Activated CD4-positive, alpha-beta memory T cell treated with anti-CD3 and anti-CD28 coated beads for 36 hours (primary cell): ENCODE data around the gene RPTOR. TPM values are rescaled to one million over a fixed set of nuclear protein-coding genes. Genes with fewer than 3 reads are reported as not detected.
"Not testable (repeated sequence)": the region's sequence is repeated elsewhere in the genome, so short reads cannot be mapped to it uniquely, and the experiment has no call there.

Experiments
- CTCF ChIA-PET: fragments of 350-600 bp; sonication (Branson Sonifier 250); formaldehyde crosslinking; loops from one replicate; lab custom pipeline; 2021; ENCODE audit warnings: antibody characterized with exemption, inconsistent platforms; lab: Charles Lee
- POLR2A ChIA-PET: fragments of 350-600 bp; sonication (Branson Sonifier 250); formaldehyde crosslinking; loops from one replicate; lab custom pipeline; 2021; ENCODE audit warnings: antibody characterized with exemption; lab: Charles Lee
- DNase-seq: peaks from one replicate; pipeline ENCODE4 v3.0.0-alpha.2; 2020
- H3K27ac Mint-ChIP-seq: one replicate; pipeline ENCODE4 v1.8.0; 2021; ENCODE audit warnings: mixed read lengths
- H3K27me3 Mint-ChIP-seq: one replicate; pipeline ENCODE4 v1.8.0; 2021; ENCODE audit warnings: mixed read lengths
- H3K36me3 Mint-ChIP-seq: one replicate; pipeline ENCODE4 v1.8.0; 2021; ENCODE audit warnings: mixed read lengths
- H3K4me1 Mint-ChIP-seq: one replicate; pipeline ENCODE4 v1.8.0; 2021; ENCODE audit warnings: low read depth, mixed read lengths
- H3K4me3 Mint-ChIP-seq: one replicate; pipeline ENCODE4 v1.8.0; 2021; ENCODE audit warnings: mild to moderate bottlenecking, mixed read lengths
- H3K9me3 Mint-ChIP-seq: one replicate; pipeline ENCODE4 v1.8.0; 2021; ENCODE audit warnings: mixed read lengths
- intact Hi-C: fragments of 100-400 bp; cut with micrococcal nuclease; formaldehyde crosslinking; loops from one replicate; pipeline ENCODE4 v1.15.1; 2023
- total RNA-seq, 2 experiments: library from RNA; stranded (reverse); gene quantifications; one replicate each; pipeline ENCODE4 v1.2.3, GENCODE V29; 2021

RPTOR gene
- total RNA-seq, 2 experiments from 2014 or later: 41.5 to 47.9 TPM

DNA sequence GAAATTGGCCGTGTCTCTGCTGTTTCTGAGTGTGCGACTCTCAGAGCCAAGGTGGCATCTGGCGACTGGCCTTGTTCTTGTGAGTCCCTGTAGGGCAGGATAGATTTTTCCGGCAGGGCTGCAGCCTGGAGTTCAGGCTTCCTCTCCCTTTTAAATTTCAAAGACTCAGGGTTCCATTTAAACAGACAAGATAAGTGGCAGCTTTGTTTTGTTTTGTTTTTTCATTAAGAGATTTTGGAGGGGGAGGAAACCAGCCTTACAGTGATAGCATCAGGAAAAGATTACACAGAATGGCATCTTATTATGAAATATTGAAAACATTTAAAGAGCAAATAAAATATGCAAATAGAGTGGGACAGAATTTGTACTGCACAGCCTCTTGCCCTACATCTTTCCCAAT lies 151.3 kb downstream of the RPTOR start:
- Mint-ChIP-seq H3K27me3 (no peaks in the 10 kb centered on the region), H3K4me3 (no peak overlapping the region), H3K27ac (no peak overlapping the region), H3K36me3 (peaks cover 3% of the 10 kb centered on the region), H3K9me3 (peaks cover 4% of the 10 kb centered on the region), H3K4me1 (peaks cover 27% of the 10 kb centered on the region)
- ChIA-PET CTCF (no interaction called here), POLR2A (interaction anchor here (1.5 kb wide), 1 partner anchor 8 kb away, joined by 3 read pairs; no protein-coding TSS in a partner anchor)
- intact Hi-C loops: no loop called here
- DNase-seq: no peak

GRCh38 chr17:80696456-80696855 lies 151.8 kb downstream of the RPTOR start:
- H3K4me1 Mint-ChIP-seq: peaks cover 25% of the 10 kb centered on the region
- DNase-seq: no peak
- H3K27ac Mint-ChIP-seq: no peak overlapping the region
- peaks cover 3% of the 10 kb centered on the region for H3K36me3 Mint-ChIP-seq
- peaks cover 4% of the 10 kb centered on the region for H3K9me3 Mint-ChIP-seq
- CTCF ChIA-PET: no interaction called here
- H3K27me3 Mint-ChIP-seq: no peaks in the 10 kb centered on the region
- no peak overlapping the region for H3K4me3 Mint-ChIP-seq
- POLR2A ChIA-PET: no interaction called here
- intact Hi-C loops: no loop called here

DNA sequence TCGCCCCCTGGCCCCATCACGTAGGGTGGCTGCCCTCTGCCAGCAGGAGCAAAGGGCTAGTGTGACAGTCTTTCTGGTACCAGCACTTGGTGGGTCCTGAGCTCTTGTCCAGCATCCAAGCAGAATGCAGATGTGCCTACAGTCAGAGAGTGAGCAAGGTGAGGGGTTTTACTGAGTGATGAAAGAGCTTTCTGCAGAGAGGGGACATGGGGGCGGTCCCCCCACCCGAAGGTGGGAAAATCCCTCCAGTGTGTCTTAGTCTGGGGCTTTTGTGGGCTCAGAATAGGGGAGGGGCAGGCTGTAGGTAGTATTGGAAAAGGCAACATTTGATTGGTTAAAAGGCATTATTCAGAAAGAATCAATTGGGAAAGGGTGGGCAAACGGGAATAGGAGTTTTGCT lies 152.3 kb downstream of the RPTOR start:
- ChIA-PET POLR2A (no interaction called here), CTCF (no interaction called here)
- peaks cover 4% of the 10 kb centered on the region for H3K9me3 Mint-ChIP-seq
- no peak for DNase-seq
- no peak overlapping the region for H3K4me3 Mint-ChIP-seq
- peaks cover 3% of the 10 kb centered on the region for H3K36me3 Mint-ChIP-seq
- H3K27ac Mint-ChIP-seq: no peak overlapping the region
- intact Hi-C loops: no loop called here
- H3K27me3 Mint-ChIP-seq: no peaks in the 10 kb centered on the region
- H3K4me1 Mint-ChIP-seq: peaks cover 25% of the 10 kb centered on the region

DNA sequence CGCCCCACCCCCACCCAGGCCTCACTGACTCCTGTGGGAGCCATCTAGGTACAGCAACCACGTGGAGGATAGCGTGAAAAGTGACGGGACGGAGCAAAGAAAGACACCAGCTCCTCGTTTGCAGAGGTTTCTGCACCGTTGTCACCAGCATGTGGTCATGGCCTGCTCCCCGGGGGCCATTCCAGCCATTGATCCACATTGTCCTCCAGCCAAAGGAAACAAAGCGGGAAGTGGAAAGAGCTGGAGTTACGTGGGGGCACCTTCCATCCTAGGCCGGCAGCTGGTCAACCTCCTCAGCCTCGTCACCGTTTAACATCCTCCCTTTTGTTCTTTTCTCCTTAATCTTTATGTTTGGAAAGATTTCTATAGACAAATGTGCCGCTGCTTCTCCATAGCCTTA lies 153.7 kb downstream of the RPTOR start:
- ChIA-PET CTCF (no interaction called here), POLR2A (no interaction called here)
- H3K9me3 Mint-ChIP-seq: peaks cover 4% of the 10 kb centered on the region
- DNase-seq: no peak
- H3K36me3 Mint-ChIP-seq: peaks cover 3% of the 10 kb centered on the region
- H3K27ac Mint-ChIP-seq: no peak overlapping the region
- H3K4me1 Mint-ChIP-seq: peaks cover 37% of the 10 kb centered on the region
- intact Hi-C loops: no loop called here
- H3K27me3 Mint-ChIP-seq: no peaks in the 10 kb centered on the region
- no peak overlapping the region for H3K4me3 Mint-ChIP-seq

DNA sequence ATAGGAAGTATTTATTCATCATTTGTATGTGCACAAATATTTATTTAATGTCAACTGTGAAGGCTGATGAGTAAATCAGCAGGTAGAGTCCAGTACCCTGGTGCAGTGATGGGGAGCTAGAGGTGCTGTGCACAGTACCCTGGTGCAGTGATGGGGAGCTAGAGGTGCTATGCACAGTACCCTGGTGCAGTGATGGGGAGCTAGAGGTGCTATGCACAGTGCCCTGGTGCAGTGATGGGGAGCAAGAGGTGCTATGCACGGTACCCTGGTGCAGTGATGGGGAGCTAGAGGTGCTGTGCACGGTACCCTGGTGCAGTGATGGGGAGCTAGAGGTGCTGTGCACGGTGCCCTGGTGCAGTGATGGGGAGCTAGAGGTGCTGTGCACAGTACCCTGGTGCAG lies 154.6 kb downstream of the RPTOR start:
- H3K4me3 Mint-ChIP-seq, H3K36me3 Mint-ChIP-seq, POLR2A ChIA-PET, CTCF ChIA-PET, H3K9me3 Mint-ChIP-seq, intact Hi-C loops, H3K27me3 Mint-ChIP-seq, DNase-seq, H3K27ac Mint-ChIP-seq: not testable (repeated sequence)
- peaks cover 46% of the 10 kb centered on the region for H3K4me1 Mint-ChIP-seq

DNA sequence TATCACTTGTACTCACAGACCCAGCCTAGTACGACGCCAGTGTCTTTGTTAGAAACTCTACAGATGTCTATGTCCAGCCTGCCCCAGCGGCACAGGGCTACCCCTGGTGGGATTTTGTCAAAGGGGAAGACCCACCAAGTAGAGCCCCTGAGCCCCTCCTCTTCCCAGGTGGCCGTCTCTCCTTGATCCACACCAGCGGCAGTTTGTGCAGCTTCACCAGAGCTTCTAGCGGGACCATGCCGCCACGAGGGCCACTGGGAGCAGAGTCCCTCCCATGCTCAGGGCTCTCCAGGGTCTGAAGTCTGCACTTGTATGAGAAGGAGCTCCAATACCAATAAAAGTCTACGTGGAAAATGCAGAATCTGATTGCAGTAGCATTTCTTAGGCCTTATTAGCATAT lies 157.1 kb downstream of the RPTOR start:
- Mint-ChIP-seq H3K36me3 (peaks cover 3% of the 10 kb centered on the region), H3K27me3 (no peaks in the 10 kb centered on the region), H3K4me3 (no peak overlapping the region), H3K27ac (no peak overlapping the region), H3K4me1 (peaks cover 52% of the 10 kb centered on the region), H3K9me3 (peaks cover 4% of the 10 kb centered on the region)
- DNase-seq: no peak
- POLR2A ChIA-PET: no interaction called here
- intact Hi-C loops: no loop called here
- CTCF ChIA-PET: interaction anchor here (0.6 kb wide), 1 partner anchor 141 kb away, joined by 3 read pairs; no protein-coding TSS in a partner anchor

DNA sequence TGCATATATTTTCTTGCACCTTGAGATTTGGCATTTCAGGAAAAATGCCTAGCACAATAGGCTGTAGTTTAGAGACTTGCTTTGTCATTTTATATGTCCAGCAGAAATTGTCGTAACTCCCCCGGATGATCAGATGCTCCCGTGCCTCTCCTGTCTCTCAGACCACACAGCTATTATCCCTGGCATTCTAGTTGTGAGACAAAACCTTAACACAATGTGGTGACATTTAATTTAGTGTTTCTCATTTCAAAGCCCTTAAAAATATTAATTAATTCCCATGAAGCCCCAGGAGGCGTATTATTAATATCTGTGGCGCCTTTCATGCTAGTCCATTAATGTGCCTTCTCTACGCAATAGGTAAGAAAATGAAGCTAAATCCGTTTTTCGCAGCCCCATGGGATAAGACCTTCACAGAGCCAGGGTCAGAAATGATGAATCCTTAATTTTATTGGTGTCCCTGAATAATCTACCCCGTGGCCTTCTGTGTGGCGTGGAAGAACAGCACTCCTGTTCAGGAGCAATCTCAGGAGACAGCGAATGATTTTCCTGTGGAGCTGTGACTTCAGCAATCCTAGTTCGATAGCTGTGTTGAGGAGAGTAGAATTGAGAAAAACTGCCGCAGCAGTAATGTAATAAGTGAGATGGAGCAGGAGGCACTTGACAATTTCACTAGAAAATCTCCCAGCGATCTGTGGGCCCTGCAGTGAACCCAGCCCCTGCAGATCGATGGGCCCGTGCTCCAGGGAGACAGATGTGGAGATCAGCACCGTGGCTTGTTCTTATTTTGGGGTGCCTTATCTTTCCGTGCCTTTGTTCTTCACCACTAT lies 157.9 kb downstream of the RPTOR start:
- ChIA-PET CTCF (interaction anchor here (0.6 to 1.2 kb wide), 2 partner anchors 53 to 140 kb away, joined by 3 to 4 read pairs; no protein-coding TSS in a partner anchor), POLR2A (no interaction called here)
- Mint-ChIP-seq H3K4me1 (peaks cover 55% of the 10 kb centered on the region), H3K27ac (peak overlapping the region; percentile 78), H3K27me3 (no peaks in the 10 kb centered on the region), H3K9me3 (peaks cover 4% of the 10 kb centered on the region), H3K4me3 (no peak overlapping the region), H3K36me3 (peaks cover 3% of the 10 kb centered on the region)
- intact Hi-C loops: no loop called here
- no peak for DNase-seq

- intact Hi-C loops: no loop called here
- Mint-ChIP-seq H3K9me3 (peaks cover 4% of the 10 kb centered on the region), H3K36me3 (peaks cover 7% of the 10 kb centered on the region), H3K27ac (peak overlapping the region; percentile 78), H3K4me3 (no peak overlapping the region), H3K4me1 (peaks cover 59% of the 10 kb centered on the region), H3K27me3 (no peaks in the 10 kb centered on the region)
- ChIA-PET POLR2A (no interaction called here), CTCF (interaction anchor here (1.2 kb wide), 1 partner anchor 53 kb away, joined by 4 read pairs; no protein-coding TSS in a partner anchor)
- peak; percentile 35 for DNase-seq
These were observed 158.5 kb downstream of the RPTOR start for GRCh38 chr17:80703142-80703478.

GRCh38 chr17:80704381-80704819 lies 159.8 kb downstream of the RPTOR start:
- Mint-ChIP-seq H3K36me3 (peaks cover 12% of the 10 kb centered on the region), H3K27me3 (no peaks in the 10 kb centered on the region), H3K27ac (no peak overlapping the region), H3K9me3 (peaks cover 4% of the 10 kb centered on the region), H3K4me1 (peaks cover 66% of the 10 kb centered on the region), H3K4me3 (no peak overlapping the region)
- DNase-seq: no peak
- intact Hi-C loops: no loop called here
- CTCF ChIA-PET: no interaction called here
- POLR2A ChIA-PET: interaction anchor here (0.6 to 0.7 kb wide), 2 partner anchors 9 to 237 kb away, joined by 3 read pairs; no protein-coding TSS in a partner anchor

- Mint-ChIP-seq H3K36me3 (peaks cover 16% of the 10 kb centered on the region), H3K4me1 (peaks cover 69% of the 10 kb centered on the region), H3K4me3 (no peak overlapping the region), H3K9me3 (peaks cover 2% of the 10 kb centered on the region), H3K27me3 (no peaks in the 10 kb centered on the region), H3K27ac (no peak overlapping the region)
- DNase-seq: no peak
- ChIA-PET CTCF (no interaction called here), POLR2A (no interaction called here)
- intact Hi-C loops: no loop called here
These were observed 160.3 kb downstream of the RPTOR start for GRCh38 chr17:80704894-80705293.

GRCh38 chr17:80705988-80706387 lies 161.3 kb downstream of the RPTOR start:
- intact Hi-C loops: no loop called here
- no peaks in the 10 kb centered on the region for H3K27me3 Mint-ChIP-seq
- H3K4me3 Mint-ChIP-seq: no peak overlapping the region
- H3K4me1 Mint-ChIP-seq: peaks cover 67% of the 10 kb centered on the region
- H3K9me3 Mint-ChIP-seq: no peaks in the 10 kb centered on the region
- no peak for DNase-seq
- H3K36me3 Mint-ChIP-seq: peaks cover 13% of the 10 kb centered on the region
- ChIA-PET POLR2A (no interaction called here), CTCF (no interaction called here)
- H3K27ac Mint-ChIP-seq: peak overlapping the region; percentile 33

- H3K36me3 Mint-ChIP-seq: peaks cover 13% of the 10 kb centered on the region
- intact Hi-C loops: no loop called here
- no peak overlapping the region for H3K4me3 Mint-ChIP-seq
- no peak for DNase-seq
- H3K27ac Mint-ChIP-seq: no peak overlapping the region
- H3K27me3 Mint-ChIP-seq: no peaks in the 10 kb centered on the region
- peaks cover 70% of the 10 kb centered on the region for H3K4me1 Mint-ChIP-seq
- ChIA-PET CTCF (no interaction called here), POLR2A (interaction anchor here (0.6 to 0.7 kb wide), 2 partner anchors 11 to 74 kb away, joined by 3 read pairs; no protein-coding TSS in a partner anchor)
- no peaks in the 10 kb centered on the region for H3K9me3 Mint-ChIP-seq
These were observed 161.8 kb downstream of the RPTOR start for GRCh38 chr17:80706463-80706867.
